Thyroid gland (tissue), 4 donors: ENCODE results near the gene CD38.

Source experiments
- POLR2A ChIP-seq, 2 donors: fragments of 450-650 bp; IDR thresholded peaks; one replicate each; pipeline ENCODE4 v1.6.1; 2017; ENCODE audit warnings: antibody characterized with exemption in 2 of 2, mild to moderate bottlenecking in 2 of 2, moderate library complexity in 1 of 2
- TF ChIP-seq, protein P1 (sequence below), 6 experiments: fragments of 200-600 bp in 3 of 6; fragments of 450-650 bp in 3 of 6; sonication (generic) in 3 of 6; IDR thresholded peaks; one replicate each; pipeline ENCODE4 v1.5.1; 2016 to 2019; ENCODE audit warnings: antibody characterized with exemption in 6 of 6, mild to moderate bottlenecking in 2 of 6, inconsistent platforms in 1 of 6, moderate library complexity in 1 of 6

DNA sequence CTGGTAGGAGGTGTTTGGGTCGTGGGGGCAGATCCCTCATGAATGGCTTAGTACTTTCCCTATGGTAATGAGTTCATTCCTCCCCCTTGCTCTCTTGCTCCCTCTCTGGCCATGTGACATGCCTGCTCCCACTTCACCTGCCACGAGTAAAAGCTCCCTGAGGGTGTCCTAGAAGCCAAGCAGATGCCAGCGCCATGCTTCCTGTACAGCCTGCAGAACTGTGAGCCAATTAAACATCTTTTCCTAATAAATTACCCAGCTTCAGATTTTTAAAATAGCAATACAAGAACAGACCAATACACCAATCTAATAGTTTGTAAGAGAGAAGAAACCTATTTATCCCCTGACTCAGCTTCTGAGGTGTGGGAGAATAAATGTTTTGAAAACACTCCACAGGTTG lies 99.9 kb downstream of the CD38 start:
- TF ChIP-seq, protein P1, sequence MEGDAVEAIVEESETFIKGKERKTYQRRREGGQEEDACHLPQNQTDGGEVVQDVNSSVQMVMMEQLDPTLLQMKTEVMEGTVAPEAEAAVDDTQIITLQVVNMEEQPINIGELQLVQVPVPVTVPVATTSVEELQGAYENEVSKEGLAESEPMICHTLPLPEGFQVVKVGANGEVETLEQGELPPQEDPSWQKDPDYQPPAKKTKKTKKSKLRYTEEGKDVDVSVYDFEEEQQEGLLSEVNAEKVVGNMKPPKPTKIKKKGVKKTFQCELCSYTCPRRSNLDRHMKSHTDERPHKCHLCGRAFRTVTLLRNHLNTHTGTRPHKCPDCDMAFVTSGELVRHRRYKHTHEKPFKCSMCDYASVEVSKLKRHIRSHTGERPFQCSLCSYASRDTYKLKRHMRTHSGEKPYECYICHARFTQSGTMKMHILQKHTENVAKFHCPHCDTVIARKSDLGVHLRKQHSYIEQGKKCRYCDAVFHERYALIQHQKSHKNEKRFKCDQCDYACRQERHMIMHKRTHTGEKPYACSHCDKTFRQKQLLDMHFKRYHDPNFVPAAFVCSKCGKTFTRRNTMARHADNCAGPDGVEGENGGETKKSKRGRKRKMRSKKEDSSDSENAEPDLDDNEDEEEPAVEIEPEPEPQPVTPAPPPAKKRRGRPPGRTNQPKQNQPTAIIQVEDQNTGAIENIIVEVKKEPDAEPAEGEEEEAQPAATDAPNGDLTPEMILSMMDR (IDR thresholded peaks at IDR 0.05), result no peak
- no peak for TF ChIP-seq POLR2A (IDR thresholded peaks at IDR 0.05)
